GM12874 (cell line): ENCODE data around the gene PCDH17.

Source experiments
- CTCF ChIP-seq: IDR thresholded peaks from 2 replicates; pipeline ENCODE4 v1.5.1; 2011; ENCODE audit warnings: low read depth, mild to moderate bottlenecking, control low read depth, low read length, moderate library complexity; ENCODE audit not compliant: insufficient read depth

PCDH17 gene

DNA sequence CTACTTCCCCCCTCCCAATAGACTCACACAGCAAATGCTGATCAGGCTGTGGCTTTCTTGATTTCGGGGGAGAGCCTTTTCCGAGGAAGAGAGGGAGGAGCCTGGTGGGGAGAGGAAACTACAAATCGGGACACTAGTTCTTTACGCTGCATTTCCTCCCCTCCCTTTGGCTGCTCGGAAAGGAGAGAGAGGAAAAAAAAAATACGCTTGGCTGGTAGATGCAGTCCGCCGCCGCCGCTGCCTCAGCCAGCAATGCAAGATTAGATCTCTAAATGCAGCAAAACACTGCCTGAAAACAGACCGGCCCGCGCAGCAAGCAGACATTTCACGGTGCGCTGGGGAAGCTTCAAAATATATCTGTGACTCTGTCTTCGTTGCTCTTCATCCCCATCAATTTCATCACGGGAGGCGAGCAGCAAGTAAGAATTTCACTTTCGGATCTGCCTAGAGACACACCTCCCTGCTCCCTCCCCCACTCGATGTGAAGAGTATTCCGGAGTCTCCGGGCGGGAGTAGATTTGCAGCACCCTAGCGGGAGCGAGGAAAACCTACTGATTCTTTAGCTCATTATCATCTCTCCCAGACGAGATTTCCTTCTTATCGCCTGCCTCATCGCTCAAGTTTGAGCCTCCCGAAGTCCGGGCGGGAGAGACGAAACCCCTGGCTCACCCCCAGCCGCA lies at the start of gene PCDH17:
TSS of gene PCDH17 (plus strand) at position 149 of the 680 bp plus-strand sequence. CDS start 803 bp downstream, outside the sequence.
- TF ChIP-seq CTCF = no peak

- TF ChIP-seq CTCF = 0 out of 2 replicates have a peak, but pooled peaks have one; percentile 19
Measured at GRCh38 chr13:57582032-57582431, 49.5 kb upstream of the PCDH17 start.

DNA sequence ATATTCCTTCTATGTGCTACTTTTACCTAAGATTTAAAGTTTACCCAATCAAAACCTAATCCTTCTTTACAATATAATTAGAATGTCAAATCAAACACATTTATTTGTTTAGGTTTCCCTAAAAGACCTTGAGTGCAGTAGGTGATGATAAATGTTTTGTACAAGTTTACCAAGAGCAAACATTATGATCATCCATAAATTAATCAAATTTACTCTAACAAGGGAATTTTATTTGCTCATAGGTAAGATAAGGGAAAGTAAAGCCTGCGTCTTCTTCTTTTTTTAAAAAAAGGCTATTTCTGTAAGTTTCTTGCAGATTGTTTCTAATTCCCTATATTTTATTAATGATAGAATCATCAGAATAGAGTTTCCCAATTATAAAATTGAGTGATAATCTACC lies 48.0 kb upstream of the PCDH17 start:
- no peak for TF ChIP-seq CTCF

GRCh38 chr13:57588639-57589038 lies 42.9 kb upstream of the PCDH17 start:
- no peak for TF ChIP-seq CTCF

- TF ChIP-seq CTCF = no peak
Measured at GRCh38 chr13:57595775-57596174, 35.8 kb upstream of the PCDH17 start.

- no peak for TF ChIP-seq CTCF
Measured at GRCh38 chr13:57601536-57601935, 30.0 kb upstream of the PCDH17 start.

- no peak for TF ChIP-seq CTCF
Measured at GRCh38 chr13:57604442-57604841, 27.1 kb upstream of the PCDH17 start.
